WTC11 (cell line): ENCODE measurements around the gene PTPRF. TPM values are rescaled to one million over a fixed set of nuclear protein-coding genes. Genes with fewer than 3 reads are reported as not detected.

ENCODE experiments used
- ATAC-seq: fragments of 200-7000 bp; cut with Tn5 transposase; 2 replicates; pipeline ENCODE4 v1.10.0; 2021; ENCODE audit warnings: mild to moderate bottlenecking, moderate library complexity
- CTCF ChIA-PET: fragments of 300-600 bp; sonication (Branson Sonifier 250); formaldehyde crosslinking; loops from one replicate; lab custom pipeline; 2021; ENCODE audit warnings: antibody characterized with exemption; lab: Charles Lee
- POLR2A ChIA-PET: fragments of 350-600 bp; sonication (Branson Sonifier 250); formaldehyde crosslinking; loops from one replicate; lab custom pipeline; 2021; ENCODE audit warnings: antibody characterized with exemption; lab: Charles Lee
- DNase-seq: peaks from one replicate; pipeline ENCODE4 v3.0.0; 2021; ENCODE audit warnings: low spot score
- H3K27ac Mint-ChIP-seq: 2 replicates; pipeline ENCODE4 v1.8.0; 2021; ENCODE audit warnings: mixed read lengths
- H3K27me3 Mint-ChIP-seq: 2 replicates; pipeline ENCODE4 v1.8.0; 2021; ENCODE audit warnings: low read depth, mild to moderate bottlenecking, moderate library complexity, mixed read lengths
- H3K36me3 Mint-ChIP-seq: 2 replicates; pipeline ENCODE4 v1.8.0; 2021; ENCODE audit warnings: mixed read lengths
- H3K4me1 Mint-ChIP-seq: 2 replicates; pipeline ENCODE4 v1.8.0; 2022; ENCODE audit warnings: mixed read lengths
- H3K4me3 Mint-ChIP-seq: 2 replicates; pipeline ENCODE4 v1.8.0; 2021; ENCODE audit warnings: mild to moderate bottlenecking, moderate library complexity, mixed read lengths
- H3K9me3 Mint-ChIP-seq: 2 replicates; pipeline ENCODE4 v1.8.0; 2021; ENCODE audit warnings: mixed read lengths
- ARID4B ChIP-seq: sonication (generic); formaldehyde crosslinking; IDR thresholded peaks from 2 replicates; pipeline ENCODE4 v1.8.0; 2023; ENCODE audit warnings: missing genetic modification reagents, mild to moderate bottlenecking, borderline replicate concordance
- CBFB ChIP-seq: sonication (generic); formaldehyde crosslinking; IDR thresholded peaks from 2 replicates; pipeline ENCODE4 v1.8.1; 2022; ENCODE audit warnings: mild to moderate bottlenecking, low read depth, missing genetic modification reagents
- CTCF ChIP-seq: fragments of 200-600 bp; IDR thresholded peaks from 2 replicates; pipeline ENCODE4 v1.8.0; 2022; ENCODE audit warnings: antibody characterized with exemption
- ERG ChIP-seq: fragments of 250-450 bp; sonication (Bioruptor Pico); IDR thresholded peaks from 2 replicates; pipeline ENCODE4 v1.8.0; 2021; ENCODE audit warnings: mild to moderate bottlenecking
- ESRRA ChIP-seq: sonication (generic); formaldehyde crosslinking; IDR thresholded peaks from 2 replicates; pipeline ENCODE4 v1.8.1; 2022; ENCODE audit warnings: mild to moderate bottlenecking, missing genetic modification reagents, borderline replicate concordance
- ETV6 ChIP-seq: sonication (generic); formaldehyde crosslinking; IDR thresholded peaks from 2 replicates; pipeline ENCODE4 v1.8.1; 2022; ENCODE audit warnings: mild to moderate bottlenecking, missing genetic modification reagents
- FOXP1 ChIP-seq: sonication (generic); formaldehyde crosslinking; IDR thresholded peaks from 2 replicates; pipeline ENCODE4 v1.8.0; 2022; ENCODE audit warnings: missing genetic modification reagents, mild to moderate bottlenecking, moderate library complexity, borderline replicate concordance
- IRF2 ChIP-seq: sonication (generic); formaldehyde crosslinking; IDR thresholded peaks from 2 replicates; pipeline ENCODE4 v1.8.0; 2022; ENCODE audit warnings: low read depth, missing genetic modification reagents, borderline replicate concordance
- NR2C2 ChIP-seq: sonication (generic); formaldehyde crosslinking; IDR thresholded peaks from 2 replicates; pipeline ENCODE4 v1.8.0; 2022; ENCODE audit warnings: mild to moderate bottlenecking, missing genetic modification reagents
- RORB ChIP-seq: fragments of 250-450 bp; sonication (Bioruptor Pico); IDR thresholded peaks from 2 replicates; pipeline ENCODE4 v1.9.0; 2021; ENCODE audit warnings: mild to moderate bottlenecking
- SP1 ChIP-seq: sonication (generic); formaldehyde crosslinking; conservative IDR thresholded peaks from 2 replicates; pipeline ENCODE4 v1.8.1; 2022; ENCODE audit warnings: missing genetic modification reagents
- STAT6 ChIP-seq: sonication (generic); formaldehyde crosslinking; conservative IDR thresholded peaks from 2 replicates; pipeline ENCODE4 v1.8.1; 2023; ENCODE audit warnings: mild to moderate bottlenecking, low read depth, missing genetic modification reagents, moderate library complexity
- TEAD1 ChIP-seq: sonication (generic); formaldehyde crosslinking; IDR thresholded peaks from 2 replicates; pipeline ENCODE4 v1.8.0; 2022; ENCODE audit warnings: mild to moderate bottlenecking, missing genetic modification reagents
- USF2 ChIP-seq: sonication (generic); formaldehyde crosslinking; IDR thresholded peaks from 2 replicates; pipeline ENCODE4 v1.8.1; 2023; ENCODE audit warnings: mild to moderate bottlenecking, missing genetic modification reagents, moderate library complexity
- ZNF317 ChIP-seq: sonication (generic); formaldehyde crosslinking; IDR thresholded peaks from 2 replicates; pipeline ENCODE4 v1.8.1; 2023; ENCODE audit warnings: low read depth, mild to moderate bottlenecking, moderate library complexity, missing genetic modification reagents, borderline replicate concordance
- ZSCAN18 ChIP-seq: fragments of 250-450 bp; sonication (Bioruptor Pico); IDR thresholded peaks from 2 replicates; pipeline ENCODE4 v2.1.2; 2022; ENCODE audit warnings: mild to moderate bottlenecking, moderate library complexity
- total RNA-seq: library from RNA; stranded (reverse); gene quantifications from 3 replicates; pipeline ENCODE4 v1.2.3, GENCODE V29; 2021

Gene PTPRF
- total RNA-seq, 1 experiment from 2014 or later, result 248 TPM

GRCh38 chr1:43588592-43588991 lies 57.9 kb downstream of the PTPRF start:
- no peak for ATAC-seq
- POLR2A ChIA-PET, result no interaction called here
- no peak for DNase-seq
- Mint-ChIP-seq H3K27ac (no peak overlapping the region), H3K9me3 (no peaks in the 10 kb centered on the region), H3K4me1 (no peaks in the 10 kb centered on the region), H3K36me3 (peaks cover 29% of the 10 kb centered on the region), H3K27me3 (no peaks in the 10 kb centered on the region)
- CTCF ChIA-PET, result no interaction called here
- TF ChIP-seq ERG (CRISPR knock-in tag) (no peak), ZSCAN18 (CRISPR knock-in tag) (no peak), FOXP1 (CRISPR knock-in tag) (no peak)
- TF ChIP-seq, all 79 proteins: peak for 0
- H3K4me3 Mint-ChIP-seq, result no peak overlapping the region

- DNase-seq, result peak; percentile 36
- Mint-ChIP-seq H3K36me3 (peaks cover 36% of the 10 kb centered on the region), H3K4me3 (no peak overlapping the region), H3K27ac (peak overlapping the region; percentile 96), H3K27me3 (no peaks in the 10 kb centered on the region), H3K9me3 (no peaks in the 10 kb centered on the region)
- POLR2A ChIA-PET, result interaction anchor here (0.7 to 1.4 kb wide), 2 partner anchors 55 to 59 kb away, joined by 3 read pairs; partner anchors contain the start of gene KDM4A
- CTCF ChIA-PET, result interaction anchor here (0.6 to 1.9 kb wide), 22 partner anchors 9 to 344 kb away, joined by 3 to 16 read pairs (median 4); partner anchors contain the start of gene ARTN
- peak; percentile 90 for ATAC-seq
- TF ChIP-seq NR2C2 (no peak), FOXP1 (CRISPR knock-in tag) (no peak), IRF2 (CRISPR knock-in tag) (no peak), STAT6 (CRISPR knock-in tag) (no peak), ETV6 (no peak), CTCF (peak; percentile 24; the same call in 1 of the 2 replicates), RORB (CRISPR knock-in tag) (no peak), TEAD1 (peak; percentile 76; the same call in 1 of the 2 replicates)
- TF ChIP-seq, all 79 proteins: peak for 2
- no peaks in the 10 kb centered on the region for H3K4me1 Mint-ChIP-seq
Measured at GRCh38 chr1:43590388-43590925, 59.8 kb downstream of the PTPRF start.

GRCh38 chr1:43591181-43591580 lies 60.5 kb downstream of the PTPRF start:
- ATAC-seq, result no peak
- TF ChIP-seq ARID4B (CRISPR knock-in tag) (no peak), ZNF317 (CRISPR knock-in tag) (no peak), SP1 (CRISPR knock-in tag) (no peak), USF2 (CRISPR knock-in tag) (no peak), CBFB (CRISPR knock-in tag) (no peak), ESRRA (no peak)

More at GRCh38 chr1:43591181-43591580, 60.5 kb downstream of the PTPRF start:
- Mint-ChIP-seq H3K9me3 (no peaks in the 10 kb centered on the region), H3K27ac (no peak overlapping the region), H3K27me3 (no peaks in the 10 kb centered on the region), H3K36me3 (peaks cover 36% of the 10 kb centered on the region), H3K4me3 (no peak overlapping the region), H3K4me1 (no peaks in the 10 kb centered on the region)
- DNase-seq, result no peak
- ChIA-PET POLR2A (no interaction called here), CTCF (interaction anchor here (0.8 to 1.9 kb wide), 8 partner anchors 8 to 343 kb away, joined by 4 to 16 read pairs (median 5); partner anchors contain the start of gene ARTN)
